Measurements from ENCODE around the gene KDM2B. TPM values are rescaled to one million over a fixed set of nuclear protein-coding genes. Genes with fewer than 3 reads are reported as not detected.
A peak's percentile ranks its signal among the peaks of the same experiment; 100 is the strongest.

KDM2B gene
- polyA plus RNA-seq, 3 donors, result 9.7 to 68.1 (median 9.7) TPM

DNA sequence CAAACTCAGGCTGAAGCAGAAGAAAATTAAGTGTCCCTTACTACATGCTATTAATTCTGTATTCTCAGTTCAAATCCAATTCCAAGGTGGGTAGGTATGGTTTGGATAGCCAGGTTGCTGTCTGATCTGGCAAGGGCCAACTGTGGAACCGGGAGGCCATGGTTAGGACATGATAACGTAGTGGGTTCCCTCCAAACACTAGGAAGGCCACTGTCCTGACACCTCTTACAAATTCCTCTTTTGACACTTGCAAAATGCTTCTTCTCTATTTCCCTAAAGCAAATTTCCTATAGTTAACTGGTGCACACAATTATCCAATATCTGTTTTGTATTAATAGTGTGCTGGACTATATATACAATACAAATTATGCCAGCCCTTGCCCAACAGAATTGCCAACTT is 110.1 kb downstream of the KDM2B start:
- Histone ChIP-seq H3K9ac (ENCODE audit: insufficient read depth, low read length, poor library complexity, severe bottlenecking) (no peak overlapping the region), H2AFZ (ENCODE audit: insufficient read depth, low read depth, low read length, poor library complexity, severe bottlenecking) (no peak overlapping the region), H3K79me2 (ENCODE audit: insufficient read depth, low read length) (peaks cover 6% of the 10 kb centered on the region), H3K36me3 (replicated peaks in 1 of 2; ENCODE audit: control insufficient read depth in 1 of 2, insufficient read depth in 2 of 2, low read length in 2 of 2) (no peaks in the 10 kb centered on the region), H3K9me3 (replicated peaks in 1 of 2; ENCODE audit: control insufficient read depth in 1 of 2, insufficient read depth in 1 of 2, low read length in 2 of 2) (no peaks in the 10 kb centered on the region), H4K20me1 (ENCODE audit: insufficient read depth, low read length) (peaks cover 38% of the 10 kb centered on the region), H3K4me2 (replicated peaks; ENCODE audit: extremely low read depth, low read length, poor library complexity, severe bottlenecking) (peak overlapping the region; percentile 20), H3K4me1 (ENCODE audit: control insufficient read depth in 1 of 2, insufficient read depth in 2 of 2, low read length in 2 of 2) (peaks cover 28 to 35% of the 10 kb centered on the region in 2 donors), H3K27ac (ENCODE audit: low read depth in 1 of 2, low read length in 2 of 2) (no peak overlapping the region), H3K4me3 (replicated peaks in 1 of 3; ENCODE audit: low read depth in 2 of 3, low read length in 3 of 3) (no peak overlapping the region), H3K27me3 (ENCODE audit: control insufficient read depth in 2 of 2, insufficient read depth in 2 of 2, low read length in 2 of 2) (no peaks in the 10 kb centered on the region)
- intact Hi-C loops (cut with micrococcal nuclease), result no loop called here
- DNase-seq, result no peak
- 0% methylated on average over 1 of the region's 2 CpGs for WGBS (ENCODE audit: insufficient coverage)
- peaks cover 0 to 4% (median 4%) of the 10 kb centered on the region in 3 donors for H3K27me3 Mint-ChIP-seq (ENCODE audit: low read depth in 3 of 3)
- peaks cover 30% of the 10 kb centered on the region for H3K4me1 Mint-ChIP-seq
- no peaks in the 10 kb centered on the region for H3K9me3 Mint-ChIP-seq
- H3K27ac Mint-ChIP-seq, result peak overlapping the region in 4 of 7 donors; percentile 2 to 60 (median 40)
- H3K4me3 Mint-ChIP-seq, result peak overlapping the region in 1 of 2 donors; percentile 53
- H3K36me3 Mint-ChIP-seq, result peaks cover 3 to 4% of the 10 kb centered on the region in 2 donors
- TF ChIP-seq, protein P1, sequence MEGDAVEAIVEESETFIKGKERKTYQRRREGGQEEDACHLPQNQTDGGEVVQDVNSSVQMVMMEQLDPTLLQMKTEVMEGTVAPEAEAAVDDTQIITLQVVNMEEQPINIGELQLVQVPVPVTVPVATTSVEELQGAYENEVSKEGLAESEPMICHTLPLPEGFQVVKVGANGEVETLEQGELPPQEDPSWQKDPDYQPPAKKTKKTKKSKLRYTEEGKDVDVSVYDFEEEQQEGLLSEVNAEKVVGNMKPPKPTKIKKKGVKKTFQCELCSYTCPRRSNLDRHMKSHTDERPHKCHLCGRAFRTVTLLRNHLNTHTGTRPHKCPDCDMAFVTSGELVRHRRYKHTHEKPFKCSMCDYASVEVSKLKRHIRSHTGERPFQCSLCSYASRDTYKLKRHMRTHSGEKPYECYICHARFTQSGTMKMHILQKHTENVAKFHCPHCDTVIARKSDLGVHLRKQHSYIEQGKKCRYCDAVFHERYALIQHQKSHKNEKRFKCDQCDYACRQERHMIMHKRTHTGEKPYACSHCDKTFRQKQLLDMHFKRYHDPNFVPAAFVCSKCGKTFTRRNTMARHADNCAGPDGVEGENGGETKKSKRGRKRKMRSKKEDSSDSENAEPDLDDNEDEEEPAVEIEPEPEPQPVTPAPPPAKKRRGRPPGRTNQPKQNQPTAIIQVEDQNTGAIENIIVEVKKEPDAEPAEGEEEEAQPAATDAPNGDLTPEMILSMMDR (IDR thresholded peaks at IDR 0.05), result no peak

GRCh38 chr12:121468499-121468801 is 112.4 kb downstream of the KDM2B start:
- intact Hi-C loops (cut with micrococcal nuclease), result loop anchor here in 1 of 2 donors (10.0 kb wide), 1 partner anchor 74 kb away; no protein-coding TSS in a partner anchor
- Histone ChIP-seq H3K27ac (ENCODE audit: low read depth in 1 of 2, low read length in 2 of 2) (no peak overlapping the region), H3K27me3 (ENCODE audit: control insufficient read depth in 2 of 2, insufficient read depth in 2 of 2, low read length in 2 of 2) (no peaks in the 10 kb centered on the region), H3K4me1 (ENCODE audit: control insufficient read depth in 1 of 2, insufficient read depth in 2 of 2, low read length in 2 of 2) (peaks cover 40 to 48% of the 10 kb centered on the region in 2 donors), H3K9me3 (replicated peaks in 1 of 2; ENCODE audit: control insufficient read depth in 1 of 2, insufficient read depth in 1 of 2, low read length in 2 of 2) (no peaks in the 10 kb centered on the region), H3K4me2 (replicated peaks; ENCODE audit: extremely low read depth, low read length, poor library complexity, severe bottlenecking) (no peak overlapping the region), H4K20me1 (ENCODE audit: insufficient read depth, low read length) (peaks cover 61% of the 10 kb centered on the region), H2AFZ (ENCODE audit: insufficient read depth, low read depth, low read length, poor library complexity, severe bottlenecking) (no peak overlapping the region), H3K36me3 (replicated peaks in 1 of 2; ENCODE audit: control insufficient read depth in 1 of 2, insufficient read depth in 2 of 2, low read length in 2 of 2) (peaks cover 0 to 7% of the 10 kb centered on the region in 2 donors), H3K4me3 (replicated peaks in 1 of 3; ENCODE audit: low read depth in 2 of 3, low read length in 3 of 3) (no peak overlapping the region), H3K9ac (ENCODE audit: insufficient read depth, low read length, poor library complexity, severe bottlenecking) (no peak overlapping the region), H3K79me2 (ENCODE audit: insufficient read depth, low read length) (peaks cover 29% of the 10 kb centered on the region)
- peaks cover 42% of the 10 kb centered on the region for H3K4me1 Mint-ChIP-seq
- TF ChIP-seq, protein P1 (IDR thresholded peaks at IDR 0.05), result no peak
- peaks cover 4 to 9% of the 10 kb centered on the region in 2 donors for H3K36me3 Mint-ChIP-seq
- DNase-seq, result no peak
- H3K27ac Mint-ChIP-seq, result no peak overlapping the region
- H3K9me3 Mint-ChIP-seq, result no peaks in the 10 kb centered on the region
- peak overlapping the region in 1 of 2 donors; percentile 34 for H3K4me3 Mint-ChIP-seq
- H3K27me3 Mint-ChIP-seq (ENCODE audit: low read depth in 3 of 3), result peaks cover 0 to 4% (median 4%) of the 10 kb centered on the region in 3 donors
- WGBS (ENCODE audit: insufficient coverage), result 91% methylated on average over 3 of the region's 4 CpGs

All from CD14-positive monocyte (primary cell).